ENCODE results near the gene TSPAN11. TPM values are rescaled to one million over a fixed set of nuclear protein-coding genes. Genes with fewer than 3 reads are reported as not detected.
A peak's percentile ranks its signal among the peaks of the same experiment; 100 is the strongest.

The TSPAN11 gene
- total and polyA plus RNA-seq, 2 experiments from 2014 or later: 2.1 to 6.0 TPM

GRCh38 chr12:31021809-31022494 lies 95.4 kb downstream of the TSPAN11 start:
- H3K4me1 ChIP-seq (ENCODE audit: insufficient read depth): no peaks in the 10 kb centered on the region
- H4K20me1 ChIP-seq (replicated peaks; ENCODE audit: insufficient read depth): no peaks in the 10 kb centered on the region
- DNase-seq (ENCODE audit: low spot score) (no peak), ATAC-seq (no peak)
- Mint-ChIP-seq H3K27me3 (ENCODE audit: insufficient read depth, low read depth, poor library complexity) (peaks cover 7% of the 10 kb centered on the region), H3K4me1 (peaks cover 19% of the 10 kb centered on the region), H3K9me3 (peaks cover 8% of the 10 kb centered on the region), H3K27ac (no peak overlapping the region), H3K4me3 (no peak overlapping the region), H3K36me3 (ENCODE audit: low read depth) (peaks cover 10% of the 10 kb centered on the region)
- H3K27me3 ChIP-seq (ENCODE audit: insufficient read depth): no peaks in the 10 kb centered on the region
- no peaks in the 10 kb centered on the region for H3K79me2 ChIP-seq (replicated peaks; ENCODE audit: insufficient read depth)
- no peak overlapping the region for H2AFZ ChIP-seq
- no peak overlapping the region for H3K27ac ChIP-seq (ENCODE audit: low read depth)
- H3K9me2 ChIP-seq (ENCODE audit: insufficient read depth): no peaks in the 10 kb centered on the region
- no peaks in the 10 kb centered on the region for H3K36me3 ChIP-seq (ENCODE audit: insufficient read depth)
- TF ChIP-seq REST (IDR thresholded peaks at IDR 0.05; ENCODE audit: unreplicated experiment): no peak
- peak in 1 of 2 experiments; percentile 24; a peak in 1 of 4 replicates for TF ChIP-seq CTCF (conservative IDR thresholded peaks at IDR 0.05; ENCODE audit: low read depth in 2 of 2)
- H3F3A ChIP-seq (replicated peaks; ENCODE audit: low read depth): no peaks in the 10 kb centered on the region
- H3K4me2 ChIP-seq: no peak overlapping the region
- no peak overlapping the region for H3K4me3 ChIP-seq

- H3K4me2 ChIP-seq: no peak overlapping the region
- Mint-ChIP-seq H3K9me3 (peaks cover 13% of the 10 kb centered on the region), H3K4me1 (peaks cover 15% of the 10 kb centered on the region), H3K4me3 (no peak overlapping the region), H3K36me3 (ENCODE audit: low read depth) (peaks cover 15% of the 10 kb centered on the region), H3K27me3 (ENCODE audit: insufficient read depth, low read depth, poor library complexity) (peaks cover 7% of the 10 kb centered on the region), H3K27ac (no peak overlapping the region)
- no peaks in the 10 kb centered on the region for H3K9me2 ChIP-seq (ENCODE audit: insufficient read depth)
- H2AFZ ChIP-seq: no peak overlapping the region
- H3K27me3 ChIP-seq (ENCODE audit: insufficient read depth): no peaks in the 10 kb centered on the region
- no peaks in the 10 kb centered on the region for H3K79me2 ChIP-seq (replicated peaks; ENCODE audit: insufficient read depth)
- H3F3A ChIP-seq (replicated peaks; ENCODE audit: low read depth): no peaks in the 10 kb centered on the region
- H3K4me3 ChIP-seq: no peak overlapping the region
- no peaks in the 10 kb centered on the region for H3K4me1 ChIP-seq (ENCODE audit: insufficient read depth)
- no peaks in the 10 kb centered on the region for H4K20me1 ChIP-seq (replicated peaks; ENCODE audit: insufficient read depth)
- no peak for DNase-seq (ENCODE audit: low spot score)
- no peak for ATAC-seq
- no peaks in the 10 kb centered on the region for H3K36me3 ChIP-seq (ENCODE audit: insufficient read depth)
- no peak overlapping the region for H3K27ac ChIP-seq (ENCODE audit: low read depth)
- TF ChIP-seq JUNB (IDR thresholded peaks at IDR 0.05; ENCODE audit: unreplicated experiment): no peak
- TF ChIP-seq EZH2phosphoT487 (IDR thresholded peaks at IDR 0.05; ENCODE audit: unreplicated experiment): no peak
- no peak for TF ChIP-seq POLR2AphosphoS5 (IDR thresholded peaks at IDR 0.05; ENCODE audit: low read depth)
- no peak for TF ChIP-seq NANOG (IDR thresholded peaks at IDR 0.05; ENCODE audit: borderline replicate concordance)
- TF ChIP-seq ZNF331 (CRISPR knock-in tag; IDR thresholded peaks at IDR 0.05; ENCODE audit: low read depth): no peak
- no peak for TF ChIP-seq REST (IDR thresholded peaks at IDR 0.05; ENCODE audit: unreplicated experiment)
- TF ChIP-seq EZH2 (IDR thresholded peaks at IDR 0.05; ENCODE audit: low read depth, unreplicated experiment): no peak
- TF ChIP-seq ZNF114 (CRISPR knock-in tag; IDR thresholded peaks at IDR 0.05): no peak
- no peak for TF ChIP-seq CREB1 (CRISPR knock-in tag; IDR thresholded peaks at IDR 0.05; ENCODE audit: low read depth)
- no peak for TF ChIP-seq STAT1 (IDR thresholded peaks at IDR 0.05; ENCODE audit: unreplicated experiment)
- no peak for TF ChIP-seq CTCF (conservative IDR thresholded peaks at IDR 0.05; ENCODE audit: low read depth in 2 of 2)
These were observed 96.8 kb downstream of the TSPAN11 start for GRCh38 chr12:31023271-31023724.

Measured in GM23338 (cell line).